B cell (primary cell): ENCODE data around the gene RHOXF2B. TPM values are rescaled to one million over a fixed set of nuclear protein-coding genes. Genes with fewer than 3 reads are reported as not detected.

ENCODE experiments used
- ATAC-seq: fragments of 200-7000 bp; cut with Tn5 transposase; one replicate; pipeline ENCODE4 v1.10.0; 2021; ENCODE audit warnings: low read depth, mild to moderate bottlenecking, moderate number of reproducible peaks, moderate library complexity
- CTCF ChIA-PET: fragments of 350-600 bp; sonication (Branson Sonifier 250); formaldehyde crosslinking; loops from one replicate; lab custom pipeline; 2021; ENCODE audit warnings: antibody characterized with exemption, inconsistent platforms; lab: Charles Lee
- POLR2A ChIA-PET: fragments of 350-600 bp; sonication (Branson Sonifier 250); formaldehyde crosslinking; loops from one replicate; lab custom pipeline; 2021; ENCODE audit warnings: antibody characterized with exemption; lab: Charles Lee
- DNase-seq: peaks from one replicate; pipeline ENCODE4 v3.0.0; 2013
- H2AFZ ChIP-seq: 2 replicates; pipeline ENCODE4 v1.6.1; 2012; ENCODE audit warnings: mild to moderate bottlenecking, low read depth, low read length; ENCODE audit not compliant: insufficient read depth, poor library complexity, severe bottlenecking
- H3K27ac ChIP-seq, 2 donors: 1 replicate in 1 of 2; 2 replicates in 1 of 2; pipeline ENCODE4 v1.5.1; 2012 to 2013; ENCODE audit warnings: low read length in 2 of 2, mild to moderate bottlenecking in 2 of 2, moderate library complexity in 1 of 2
- H3K27me3 ChIP-seq, 4 experiments: fragments of 200-600 bp in 1 of 4; sonication (generic) in 1 of 4; replicated peaks in 1 of 4; 1 replicate in 2 of 4; 2 replicates in 2 of 4; pipeline versions ENCODE4 v1.6.1 to v1.7.0; 2013 to 2016; ENCODE audit warnings: low read length in 3 of 4, mild to moderate bottlenecking in 2 of 4, mixed read lengths in 1 of 4, moderate library complexity in 1 of 4; ENCODE audit not compliant: insufficient read depth in 4 of 4, control insufficient read depth in 3 of 4; ENCODE audit errors: control extremely low read depth in 1 of 4
- H3K36me3 ChIP-seq, 2 experiments: replicated peaks in 1 of 2; 1 replicate in 1 of 2; 2 replicates in 1 of 2; pipeline versions ENCODE4 v1.6.1 to v1.7.1; 2013; ENCODE audit warnings: low read length in 1 of 2; ENCODE audit not compliant: insufficient read depth in 2 of 2, control insufficient read depth in 1 of 2; ENCODE audit errors: control extremely low read depth in 1 of 2, extremely low read depth in 1 of 2
- H3K4me1 ChIP-seq, 2 donors: fragments of 200-600 bp in 1 of 2; sonication (generic) in 1 of 2; 1 replicate in 1 of 2; 2 replicates in 1 of 2; pipeline versions ENCODE4 v1.5.1 to v1.6.1; 2013 to 2017; ENCODE audit warnings: low read length in 2 of 2; ENCODE audit not compliant: control insufficient read depth in 2 of 2, insufficient read depth in 2 of 2
- H3K4me2 ChIP-seq: replicated peaks from 2 replicates; pipeline ENCODE3; 2012; ENCODE audit warnings: mild to moderate bottlenecking, low read depth, low read length; ENCODE audit not compliant: poor library complexity, severe bottlenecking
- H3K4me3 ChIP-seq, 5 experiments: fragments of 200-600 bp in 1 of 5; sonication (generic) in 1 of 5; 1 replicate in 3 of 5; 2 replicates in 2 of 5; pipeline versions ENCODE4 v1.5.1 to v1.7.0; 2011 to 2016; ENCODE audit warnings: low read length in 4 of 5, mild to moderate bottlenecking in 4 of 5, low read depth in 2 of 5, control low read depth in 1 of 5, moderate library complexity in 1 of 5; ENCODE audit not compliant: insufficient read depth in 1 of 5; ENCODE audit errors: control extremely low read depth in 1 of 5, extremely low read depth in 1 of 5
- H3K79me2 ChIP-seq: fragments of 200-600 bp; sonication (generic); one replicate; pipeline ENCODE4 v1.6.0; 2016; ENCODE audit warnings: low read length; ENCODE audit not compliant: control insufficient read depth, insufficient read depth
- H3K9ac ChIP-seq: fragments of 200-600 bp; sonication (generic); 2 replicates; pipeline ENCODE4 v1.6.1; 2017; ENCODE audit warnings: mild to moderate bottlenecking, low read length, moderate library complexity
- H3K9me3 ChIP-seq, 3 donors: one replicate each; pipeline versions ENCODE4 v1.6.1 to v1.7.1; 2013; ENCODE audit warnings: low read length in 2 of 3; ENCODE audit not compliant: control insufficient read depth in 2 of 3, insufficient read depth in 1 of 3; ENCODE audit errors: control extremely low read depth in 1 of 3
- H4K20me1 ChIP-seq: 2 replicates; pipeline ENCODE4 v1.6.0; 2012; ENCODE audit warnings: mild to moderate bottlenecking, low read length; ENCODE audit not compliant: insufficient read depth, control insufficient read depth, poor library complexity, severe bottlenecking
- H3K27ac Mint-ChIP-seq: one replicate; pipeline ENCODE4 v1.8.0; 2021; ENCODE audit warnings: mixed read lengths
- H3K27me3 Mint-ChIP-seq: one replicate; pipeline ENCODE4 v1.8.0; 2021; ENCODE audit warnings: mixed read lengths
- H3K4me1 Mint-ChIP-seq: one replicate; pipeline ENCODE4 v1.8.0; 2021; ENCODE audit warnings: mixed read lengths
- H3K4me3 Mint-ChIP-seq: one replicate; pipeline ENCODE4 v1.8.0; 2021; ENCODE audit warnings: mixed read lengths
- H3K9me3 Mint-ChIP-seq: one replicate; pipeline ENCODE4 v1.8.0; 2022; ENCODE audit warnings: mixed read lengths; ENCODE audit not compliant: insufficient read depth
- EZH2 ChIP-seq: IDR thresholded peaks from 2 replicates; pipeline ENCODE4 v1.6.1; 2012; ENCODE audit warnings: borderline replicate concordance, low read depth, mild to moderate bottlenecking, moderate library complexity, low read length; ENCODE audit not compliant: insufficient read depth, poor library complexity, severe bottlenecking
- WGBS: methylation state at CpG from one replicate; pipeline ENCODE4 v1.1.5; 2013; ENCODE audit warnings: missing lambda C conversion rate; ENCODE audit not compliant: insufficient coverage; 5-methylcytosine and 5-hydroxymethylcytosine counted together
- intact Hi-C: fragments of 100-400 bp; cut with micrococcal nuclease; formaldehyde crosslinking; loops from one replicate; pipeline ENCODE4 v1.10.0; 2022
- polyA plus RNA-seq: library from polyadenylated mRNA; depleted of rRNA; stranded (reverse); fragments of >200 nt; gene quantifications from 2 replicates; pipeline ENCODE4 v1.2.3, GENCODE V29; 2012
- total RNA-seq, 2 donors: library from RNA; stranded (reverse); fragments of 120-200 nt in 1 of 2; gene quantifications; 1 replicate in 1 of 2; 2 replicates in 1 of 2; pipeline versions ENCODE4 v1.2.3 to v1.2.4, GENCODE V29; 2013 to 2022
- TF ChIP-seq, protein P1 (sequence below): fragments of 200-600 bp; IDR thresholded peaks from one replicate; pipeline ENCODE4 v1.8.0; 2022; ENCODE audit warnings: antibody characterized with exemption, mild to moderate bottlenecking

Gene RHOXF2B
- total and polyA plus RNA-seq, 2 donors (not counting 1 experiment from before 2014, with no cell fraction given): not detected

- H3K27me3 ChIP-seq: no peaks in the 10 kb centered on the region
- intact Hi-C loops: no loop called here
- no peaks in the 10 kb centered on the region for H3K79me2 ChIP-seq
- Mint-ChIP-seq H3K27ac (no peak overlapping the region), H3K4me1 (peaks cover 3% of the 10 kb centered on the region), H3K9me3 (no peaks in the 10 kb centered on the region), H3K4me3 (no peak overlapping the region), H3K27me3 (peaks cover 5% of the 10 kb centered on the region)
- no peak overlapping the region for H3K9ac ChIP-seq
- no peaks in the 10 kb centered on the region for H4K20me1 ChIP-seq
- no peak overlapping the region for H3K4me2 ChIP-seq
- POLR2A ChIA-PET: no interaction called here
- no peaks in the 10 kb centered on the region for H3K36me3 ChIP-seq
- CTCF ChIA-PET: interaction anchor here (0.6 kb wide), 1 partner anchor 48 kb away, joined by 4 read pairs; no protein-coding TSS in a partner anchor
- no peak for ATAC-seq
- TF ChIP-seq, protein P1, sequence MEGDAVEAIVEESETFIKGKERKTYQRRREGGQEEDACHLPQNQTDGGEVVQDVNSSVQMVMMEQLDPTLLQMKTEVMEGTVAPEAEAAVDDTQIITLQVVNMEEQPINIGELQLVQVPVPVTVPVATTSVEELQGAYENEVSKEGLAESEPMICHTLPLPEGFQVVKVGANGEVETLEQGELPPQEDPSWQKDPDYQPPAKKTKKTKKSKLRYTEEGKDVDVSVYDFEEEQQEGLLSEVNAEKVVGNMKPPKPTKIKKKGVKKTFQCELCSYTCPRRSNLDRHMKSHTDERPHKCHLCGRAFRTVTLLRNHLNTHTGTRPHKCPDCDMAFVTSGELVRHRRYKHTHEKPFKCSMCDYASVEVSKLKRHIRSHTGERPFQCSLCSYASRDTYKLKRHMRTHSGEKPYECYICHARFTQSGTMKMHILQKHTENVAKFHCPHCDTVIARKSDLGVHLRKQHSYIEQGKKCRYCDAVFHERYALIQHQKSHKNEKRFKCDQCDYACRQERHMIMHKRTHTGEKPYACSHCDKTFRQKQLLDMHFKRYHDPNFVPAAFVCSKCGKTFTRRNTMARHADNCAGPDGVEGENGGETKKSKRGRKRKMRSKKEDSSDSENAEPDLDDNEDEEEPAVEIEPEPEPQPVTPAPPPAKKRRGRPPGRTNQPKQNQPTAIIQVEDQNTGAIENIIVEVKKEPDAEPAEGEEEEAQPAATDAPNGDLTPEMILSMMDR: no peak
- TF ChIP-seq EZH2: no peak
- H2AFZ ChIP-seq: no peak overlapping the region
- H3K4me1 ChIP-seq: peaks cover 0 to 4% of the 10 kb centered on the region in 2 donors
- no peak overlapping the region for H3K27ac ChIP-seq
- H3K9me3 ChIP-seq: no peaks in the 10 kb centered on the region
- no CpG with 5 or more reads among the region's 3 CpGs for WGBS
- H3K4me3 ChIP-seq: no peak overlapping the region
- DNase-seq: no peak
Measured at GRCh38 chrX:120029354-120029753, 48.1 kb downstream of the RHOXF2B start.

DNA sequence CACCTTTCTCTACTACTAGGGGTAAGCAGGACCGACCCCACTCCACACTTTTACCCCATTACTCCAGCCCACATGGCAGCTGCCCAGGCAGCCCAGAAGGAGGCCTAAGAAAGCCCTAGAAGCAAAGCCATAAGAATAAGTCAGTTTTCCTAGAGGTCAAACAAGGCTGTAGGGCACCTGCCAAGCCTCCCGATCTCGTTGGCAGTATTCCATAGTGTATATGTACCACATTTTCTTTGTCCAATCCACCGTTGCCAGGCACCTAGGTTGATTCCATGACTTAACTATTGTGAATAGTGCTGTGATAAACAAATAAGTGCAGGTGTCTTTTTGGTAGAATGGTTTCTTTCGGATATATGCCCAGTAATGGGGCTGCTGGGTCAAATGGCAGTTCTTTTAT lies 54.2 kb downstream of the RHOXF2B start:
- ChIA-PET POLR2A (no interaction called here), CTCF (no interaction called here)
- H3K4me1 ChIP-seq: no peaks in the 10 kb centered on the region
- H3K27me3 Mint-ChIP-seq: peaks cover 13% of the 10 kb centered on the region
- ATAC-seq (no peak), DNase-seq (no peak)
- H3K36me3 ChIP-seq: no peaks in the 10 kb centered on the region
- H3K4me3 ChIP-seq: no peak overlapping the region
- H3K27me3 ChIP-seq: peaks cover 0 to 9% (median 1%) of the 10 kb centered on the region in 4 experiments
- no peak overlapping the region for H3K4me2 ChIP-seq
- intact Hi-C loops: no loop called here
- no peak overlapping the region for H3K27ac ChIP-seq
- H3K27ac Mint-ChIP-seq: no peak overlapping the region
- H3K9me3 Mint-ChIP-seq: no peaks in the 10 kb centered on the region
- H3K9ac ChIP-seq: no peak overlapping the region
- no peaks in the 10 kb centered on the region for H3K79me2 ChIP-seq
- no peaks in the 10 kb centered on the region for H4K20me1 ChIP-seq
- TF ChIP-seq, protein P1: no peak
- no peak for TF ChIP-seq EZH2
- whole genome bisulfite sequencing: no CpG with 5 or more reads among the region's 5 CpGs
- H3K4me3 Mint-ChIP-seq: no peak overlapping the region
- no peak overlapping the region for H2AFZ ChIP-seq
- H3K9me3 ChIP-seq: no peaks in the 10 kb centered on the region
- no peaks in the 10 kb centered on the region for H3K4me1 Mint-ChIP-seq
